Heart left ventricle (tissue), 13 donors: Measurements from ENCODE around the gene AKAP7.

ENCODE experiments used
- CTCF ChIP-seq, 12 donors: fragments of 200-600 bp; sonication (generic) in 4 of 12; IDR thresholded peaks; one replicate each; pipeline versions ENCODE4 v1.5.0 to v1.8.0; 2018 to 2022; ENCODE audit warnings: antibody characterized with exemption in 12 of 12, mild to moderate bottlenecking in 5 of 12
- POLR2A ChIP-seq, 2 donors: fragments of 450-650 bp; IDR thresholded peaks; one replicate each; pipeline ENCODE4 v1.6.1; 2017; ENCODE audit warnings: antibody characterized with exemption in 2 of 2, mild to moderate bottlenecking in 2 of 2, moderate library complexity in 2 of 2
- donor health status: ischemic (EF 13 %, LVEDD 7.1; RV severe dilation, severe dysfunction).
- donor health status: DM: no; HTN: yes; CAD: no.
- donor health status: DM: no; HTN: no; CAD: no.
- donor health status: ischemic (EF 25% LVEDD 6.9; RV normal size, moderate dysfunction).
- donor health status: ischemic (EF 25% LVEDD 5.7; RV mildly dilated, moderate dysfunction).
- donor health status: ischemic (EF 35%, LVEDD 5.7; RV mildly dilated, moderate dysfunction).
- donor health status: nonischemic (EF 11% LVEDD 7.7; RV severe dilation, severe dysfunction).
- donor health status: DM: yes; HTN: yes; CAD: no.
- donor health status: PGD.
- donor health status: ischemic (EF 29% LVEDD 5.4; RV normal size, mild dysfunction).
- donor health status: nonischemic (EF 23%, LVEDD 6.1; RV moderate dilation, normal function).

- TF ChIP-seq CTCF (IDR thresholded peaks at IDR 0.05) (no peak), POLR2A (IDR thresholded peaks at IDR 0.05) (no peak)
These were observed 186.9 kb downstream of the AKAP7 start for GRCh38 chr6:131322125-131322524.
